ENCODE results near the gene GRIN2A.

GRIN2A gene

GRCh38 chr16:9846362-9847099, 335.7 kb downstream of the GRIN2A start:
- no peak for DNase-seq

DNA sequence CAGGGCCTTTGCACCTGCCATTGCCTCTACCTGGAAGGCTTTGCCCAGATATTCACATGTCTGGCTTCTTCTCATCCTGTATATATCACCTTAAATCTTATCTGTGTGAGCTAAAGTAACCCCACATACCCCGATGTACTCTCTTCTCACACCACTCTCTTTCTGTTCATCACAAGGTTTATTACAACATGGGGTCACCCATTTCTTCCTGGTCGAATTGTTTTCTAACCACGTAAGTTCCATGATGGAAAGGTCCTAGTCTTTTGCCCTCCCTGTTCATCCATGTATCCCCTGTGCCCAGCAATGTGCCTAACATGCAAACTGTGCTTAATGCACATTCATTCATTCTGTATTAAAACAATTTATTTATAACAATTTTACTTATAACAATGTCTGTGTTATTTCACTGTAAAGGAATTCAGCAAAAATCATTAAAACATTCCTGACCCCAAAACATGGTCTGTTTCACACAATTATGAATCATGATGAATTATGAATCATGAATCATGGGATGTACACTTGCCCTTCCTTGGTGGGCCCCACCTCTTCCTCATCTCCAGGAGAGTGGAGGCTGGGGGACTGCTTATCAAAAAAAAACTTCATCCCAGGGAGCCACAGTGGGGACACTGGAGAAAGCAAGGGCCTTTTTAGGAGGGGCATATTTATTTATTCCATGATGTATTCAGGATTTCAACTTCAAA, 336.4 kb downstream of the GRIN2A start:
- DNase-seq, result no peak

- no peak for DNase-seq
Measured at GRCh38 chr16:9844361-9844760, 337.9 kb downstream of the GRIN2A start.

DNA sequence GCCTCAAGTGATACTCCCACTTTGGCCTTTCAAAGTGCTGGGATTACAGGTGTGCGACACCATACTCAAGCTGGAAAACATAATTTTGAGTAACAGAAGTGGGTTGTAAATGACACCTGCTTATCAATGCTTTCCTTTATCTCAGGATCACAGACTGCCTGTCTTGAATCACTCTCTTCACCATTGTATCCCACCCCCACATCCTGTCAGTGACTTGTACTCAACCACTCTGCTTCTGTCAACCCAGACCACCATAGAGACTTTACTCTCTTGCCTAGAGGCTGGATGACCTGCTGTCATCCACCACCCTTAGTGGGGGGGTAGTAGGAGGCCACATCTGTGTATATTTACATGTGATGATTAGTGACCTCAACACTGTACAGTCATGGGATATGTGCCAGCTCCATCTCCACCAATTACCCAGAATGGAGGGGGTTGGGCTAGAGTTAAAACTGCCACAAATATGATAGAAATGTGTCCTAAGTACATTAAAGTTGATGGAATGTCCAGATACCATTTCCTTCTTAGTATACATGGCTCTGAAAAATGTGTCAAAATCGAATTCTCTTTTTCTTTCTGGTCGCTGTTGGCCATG, 338.7 kb downstream of the GRIN2A start:
- DNase-seq, result no peak

DNA sequence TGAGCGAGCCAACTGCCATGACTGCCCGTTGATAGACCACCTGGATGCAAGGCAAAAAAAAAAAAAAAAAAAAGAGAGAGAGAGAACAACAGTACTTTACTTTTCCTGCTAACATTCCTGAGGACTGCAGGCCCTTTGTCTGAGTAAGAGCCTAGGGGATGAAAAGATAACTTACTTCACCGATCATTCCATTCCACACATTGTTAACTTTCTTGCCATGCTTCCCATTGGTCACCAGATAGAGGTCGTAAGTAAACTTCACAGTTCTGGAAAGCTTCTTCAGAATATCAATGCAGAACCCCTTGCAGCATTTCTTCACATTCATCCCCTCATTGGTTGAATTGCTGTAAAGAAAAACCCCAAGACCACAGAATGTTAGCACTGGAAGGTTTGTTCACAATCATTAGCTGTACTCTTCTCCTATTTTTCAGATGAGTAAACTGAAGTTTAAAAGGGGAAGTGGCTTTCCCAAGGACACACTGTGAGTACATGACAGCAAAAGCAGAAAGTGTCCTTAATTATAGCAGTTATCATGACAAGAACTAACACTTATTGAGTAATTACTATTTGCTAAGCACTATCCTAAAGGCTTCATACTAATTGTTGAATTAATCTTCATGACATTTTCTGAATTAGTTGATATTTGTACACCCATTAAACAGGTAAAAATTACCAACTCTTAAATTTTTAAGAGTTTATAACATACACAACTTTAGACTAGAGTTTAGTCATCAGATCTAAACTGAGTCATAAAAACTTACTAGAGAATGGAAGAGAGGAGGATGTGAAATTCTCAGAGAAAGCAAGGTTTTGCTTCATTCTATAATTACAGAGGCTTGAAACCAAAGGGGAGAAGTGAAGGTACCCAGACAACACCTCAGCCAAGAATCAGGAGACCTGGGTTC, 341.2 kb downstream of the GRIN2A start:
- no peak for DNase-seq

DNA sequence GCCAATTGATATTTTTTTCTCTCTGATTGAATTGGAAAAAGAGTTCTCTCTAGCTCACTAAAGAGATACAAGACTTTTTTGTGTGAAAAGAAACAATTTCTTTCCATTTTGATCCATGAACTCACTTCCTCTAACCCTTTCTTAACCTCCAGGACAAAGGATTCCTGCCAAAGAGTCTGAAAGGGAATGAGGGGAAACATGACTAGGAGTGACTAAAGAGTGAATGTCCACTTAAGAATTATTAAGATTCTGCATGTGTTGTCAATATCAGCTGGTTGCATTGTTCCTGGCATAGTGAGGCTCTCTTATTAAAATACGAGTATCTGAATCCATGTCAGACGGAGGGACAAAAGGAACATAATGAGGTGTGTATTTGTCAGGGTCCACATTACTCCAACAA, 344.7 kb downstream of the GRIN2A start:
- no peak for DNase-seq

DNA sequence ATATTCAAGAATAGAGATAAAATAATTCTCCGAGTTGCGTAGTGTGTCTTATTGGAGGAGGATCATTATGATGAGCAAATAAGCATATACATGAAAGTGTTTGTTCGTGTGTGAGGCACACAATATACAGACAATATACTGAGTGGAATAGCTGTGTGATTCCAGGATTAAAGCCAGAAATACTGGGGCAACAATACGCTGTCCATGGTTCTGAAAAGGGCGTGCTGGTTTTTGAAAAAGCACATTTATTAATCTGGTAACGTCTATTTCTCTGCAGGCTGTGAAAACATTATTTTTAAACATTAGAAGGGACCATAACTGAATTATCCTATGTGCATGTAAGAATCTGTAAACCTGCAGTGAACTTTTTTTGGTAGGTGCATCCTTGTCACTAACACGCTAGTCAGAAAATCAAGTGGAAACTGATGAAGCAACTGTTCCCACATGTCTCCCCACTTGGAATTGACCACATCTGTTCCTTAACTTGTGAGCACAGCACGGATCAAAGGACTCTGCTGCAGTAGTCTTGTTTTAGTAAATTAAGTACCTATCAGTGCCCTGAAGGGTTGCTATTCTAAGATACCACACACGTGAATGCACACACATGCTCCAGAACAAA, 346.0 kb downstream of the GRIN2A start:
- no peak for DNase-seq

GRCh38 chr16:9827062-9827752, 355.0 kb downstream of the GRIN2A start:
- DNase-seq, result no peak

DNA sequence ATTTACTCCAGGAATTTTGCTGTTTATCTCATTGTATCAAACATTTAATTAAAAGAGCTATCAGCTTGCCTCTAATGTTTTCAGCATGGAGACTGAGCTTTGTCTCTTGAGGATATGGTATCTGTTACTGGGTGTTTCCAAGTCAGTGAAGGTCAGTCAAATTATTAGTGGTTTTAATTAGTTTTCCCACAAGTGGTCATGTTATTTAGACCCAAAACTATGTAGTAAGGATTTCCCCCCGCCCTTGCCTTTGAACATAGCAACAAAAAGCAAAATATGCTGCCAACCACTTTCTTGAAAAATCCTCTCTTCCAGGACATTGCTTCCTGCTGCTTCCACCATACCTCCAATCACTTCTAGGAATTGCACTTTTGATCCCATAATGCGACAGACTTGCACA, 355.6 kb downstream of the GRIN2A start:
- no peak for DNase-seq

- DNase-seq, result no peak
Measured at GRCh38 chr16:9824200-9825068, 357.8 kb downstream of the GRIN2A start.

GRCh38 chr16:9823510-9823909, 358.7 kb downstream of the GRIN2A start:
- no peak for DNase-seq

DNA sequence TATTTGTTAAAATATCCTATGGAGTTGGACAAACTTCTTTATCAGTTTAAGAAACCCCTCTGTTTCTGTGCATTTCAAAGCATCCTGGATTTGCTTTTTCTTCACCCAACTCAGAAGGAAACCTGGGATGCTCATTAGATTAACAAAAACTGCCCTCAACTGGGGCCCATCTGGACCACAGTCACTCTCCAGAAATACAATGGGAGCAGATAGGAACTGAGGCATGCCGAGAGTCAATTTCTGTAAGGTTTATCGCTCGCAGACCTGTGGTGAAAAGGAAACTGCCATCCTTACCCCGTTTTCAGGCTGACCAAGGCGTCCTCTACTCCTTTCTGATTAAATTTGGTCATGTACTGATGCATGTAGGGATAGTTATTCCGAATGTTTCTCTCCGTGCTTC, 360.3 kb downstream of the GRIN2A start:
- DNase-seq, result no peak

DNA sequence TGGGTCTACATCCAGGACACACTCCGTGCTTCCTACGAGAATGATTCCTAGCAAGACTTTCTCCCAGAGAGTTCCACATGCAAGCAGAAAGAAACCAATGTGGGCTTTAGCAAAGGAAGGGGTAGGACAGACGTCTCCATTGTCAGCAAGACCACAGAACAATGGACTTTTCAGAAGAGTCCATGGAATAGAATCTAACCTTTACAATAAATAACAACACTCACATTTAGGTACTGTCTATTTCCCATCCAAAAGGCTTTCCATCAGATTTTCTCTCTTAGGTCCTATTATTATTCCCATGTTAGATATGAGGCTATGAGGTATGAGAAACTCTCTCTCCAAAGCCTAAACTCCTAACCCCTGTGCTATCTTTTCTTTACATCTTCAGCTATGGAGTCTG, 360.9 kb downstream of the GRIN2A start:
- no peak for DNase-seq

DNA sequence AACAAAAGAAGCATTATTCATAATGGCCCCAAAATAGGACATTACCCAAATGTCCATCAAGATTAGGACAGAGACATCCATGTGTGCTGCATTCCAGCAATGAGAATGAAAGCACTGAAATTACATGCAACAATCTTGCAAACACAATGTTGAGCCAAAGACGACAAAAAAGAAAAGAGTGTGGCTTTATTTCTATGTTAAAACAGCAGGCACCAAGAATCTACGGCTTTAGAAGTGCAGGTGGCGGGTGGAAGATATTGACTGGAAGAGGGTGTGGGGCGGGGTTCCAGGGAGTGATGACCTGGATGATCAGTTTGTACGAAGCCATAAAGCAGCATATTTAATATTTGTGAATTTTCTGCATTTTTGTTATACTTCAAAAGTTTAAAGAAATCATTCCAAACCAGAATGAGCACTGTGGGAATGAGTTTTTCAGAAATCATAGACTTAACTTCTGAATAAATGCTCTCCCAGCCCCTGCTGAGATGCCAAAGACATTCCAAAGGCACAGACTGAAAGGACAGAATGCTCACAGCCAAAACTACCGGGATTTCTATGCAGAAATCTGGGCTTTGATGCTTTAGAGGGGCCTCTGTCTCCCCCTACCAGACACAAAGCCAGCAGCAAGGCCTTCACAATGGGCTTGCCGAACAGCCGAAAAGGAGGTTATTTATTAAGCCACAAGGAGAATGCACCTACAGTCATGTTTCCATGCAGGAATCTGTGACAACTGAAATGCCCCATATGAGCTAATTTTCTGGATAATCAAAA, 361.6 kb downstream of the GRIN2A start:
- no peak for DNase-seq

DNA sequence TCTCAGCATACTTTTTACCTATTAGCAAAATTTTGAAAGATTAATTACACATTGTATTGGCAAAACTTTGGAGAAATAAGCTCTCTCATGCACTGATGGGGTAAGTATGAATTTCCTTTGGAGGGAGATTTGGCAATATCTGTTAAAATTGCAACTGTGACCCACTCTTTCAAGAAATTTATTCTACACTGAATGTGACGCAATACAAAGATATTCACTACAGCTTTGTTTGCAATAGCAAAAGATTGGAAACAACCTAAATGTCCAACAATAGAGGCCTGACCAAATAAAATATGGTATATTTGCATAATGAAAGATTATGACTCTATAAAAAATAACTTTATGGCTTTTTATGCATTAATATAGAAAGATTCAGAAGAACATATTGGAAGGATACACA, 363.5 kb downstream of the GRIN2A start:
- no peak for DNase-seq

DNA sequence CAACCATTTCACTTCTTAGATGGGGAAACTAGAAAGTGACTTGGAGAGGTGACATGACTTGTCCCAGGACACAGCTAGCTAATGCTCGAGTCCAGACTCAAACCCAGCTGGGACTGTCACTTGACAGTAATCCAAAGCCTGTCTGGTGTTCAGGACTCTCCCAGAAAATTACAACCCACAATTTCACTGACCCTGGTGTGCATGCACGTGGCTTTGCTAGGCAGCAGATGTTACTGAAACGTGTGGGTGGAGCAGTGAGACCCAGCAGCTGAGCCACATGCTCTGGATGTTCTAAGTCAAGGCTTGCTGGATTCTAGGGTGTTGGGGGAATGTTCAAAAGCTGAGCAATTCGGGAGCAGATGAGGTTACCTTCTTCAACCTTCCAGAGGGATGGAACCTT, 364.6 kb downstream of the GRIN2A start:
- DNase-seq, result no peak

- no peak for DNase-seq
Measured at GRCh38 chr16:9816644-9817043, 365.6 kb downstream of the GRIN2A start.

GRCh38 chr16:9813665-9814064, 368.6 kb downstream of the GRIN2A start:
- DNase-seq, result no peak

DNA sequence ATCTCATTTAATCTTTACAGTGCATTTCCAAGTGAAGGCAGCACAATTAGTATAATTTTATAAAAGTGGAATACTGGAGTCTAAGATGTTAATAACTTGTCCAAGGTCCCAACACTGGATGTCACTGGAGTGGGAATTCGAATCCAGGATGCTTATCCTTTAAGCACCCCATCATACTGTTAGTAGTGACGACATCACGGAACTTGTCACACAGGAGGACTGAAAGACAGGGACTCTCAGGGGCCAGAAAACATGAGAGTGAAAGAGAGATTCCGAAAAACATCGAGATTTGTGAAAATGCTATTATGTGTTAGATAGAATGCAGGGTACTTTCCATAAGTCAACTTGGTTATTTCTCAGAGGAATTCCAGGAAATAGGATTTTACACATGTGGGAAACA, 374.0 kb downstream of the GRIN2A start:
- DNase-seq, result no peak

DNA sequence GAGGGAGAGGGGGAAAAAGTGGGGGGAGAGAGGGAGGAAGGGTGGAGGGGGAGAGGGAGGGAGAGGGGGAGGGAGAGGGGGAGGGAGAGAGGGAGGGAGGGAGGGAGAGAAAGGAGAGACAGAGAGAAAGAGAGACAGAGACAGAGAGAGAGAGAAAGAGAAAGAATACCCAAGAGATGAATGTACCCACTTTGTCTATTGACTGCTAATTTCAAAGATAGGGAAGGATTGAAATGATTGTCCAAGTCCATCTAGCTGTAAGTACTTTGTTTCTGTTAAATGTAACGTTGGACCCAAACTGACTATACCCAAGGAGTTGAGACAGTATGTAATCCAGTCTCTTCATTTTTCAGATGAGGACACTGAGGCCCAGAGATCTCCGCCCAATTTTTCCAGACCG, 374.9 kb downstream of the GRIN2A start:
- DNase-seq, result no peak
